ENCODE data around the gene SLMAP. TPM values are rescaled to one million over a fixed set of nuclear protein-coding genes. Genes with fewer than 3 reads are reported as not detected.

Gene SLMAP
- total and polyA plus RNA-seq, 2 of the 4 experiments (the other 2 are of a cell fraction), result 15.5 to 26.5 TPM

DNA sequence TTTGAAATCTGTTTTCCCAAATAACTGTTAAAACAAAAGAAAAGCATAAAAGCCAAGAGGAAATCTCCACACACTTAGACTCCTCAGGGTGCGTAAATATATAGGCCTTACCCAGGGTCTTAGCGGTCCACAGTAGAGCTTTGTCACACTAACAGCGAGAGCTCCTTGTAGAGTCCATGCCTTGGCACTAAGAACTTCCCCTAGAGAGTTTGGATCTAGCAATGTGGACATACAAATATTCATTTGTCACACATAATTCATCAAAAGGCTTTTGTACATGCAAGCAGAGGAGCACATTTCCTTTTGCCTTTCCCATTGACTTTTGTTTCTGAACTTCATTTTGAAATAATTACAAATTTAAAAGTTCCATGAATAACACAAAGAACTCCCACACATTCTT is 11.0 kb upstream of the SLMAP start:
- no CpG with 5 or more reads among the region's 3 CpGs for WGBS, 2 experiments (ENCODE audit: extremely low coverage in 2 of 2, insufficient read length in 1 of 2)
- H3K14ac ChIP-seq (replicated peaks; ENCODE audit: low read depth, low read length), result no peak overlapping the region
- CTCF ChIA-PET, result interaction anchor here (1.1 kb wide), 1 partner anchor 11 kb away, joined by 3 read pairs; the partner anchor contains the start of gene SLMAP

More for the DNA sequence above, 11.0 kb upstream of the SLMAP start:
- no peaks in the 10 kb centered on the region for H4K20me1 ChIP-seq (ENCODE audit: insufficient read depth, low read length)
- no peak overlapping the region for H2BK20ac ChIP-seq (ENCODE audit: low read depth, low read length)
- H3K56ac ChIP-seq (ENCODE audit: extremely low read depth, insufficient read depth, low read length), result no peak overlapping the region
- no peak overlapping the region for H2BK5ac ChIP-seq (ENCODE audit: low read depth, low read length, poor library complexity, severe bottlenecking)
- no peak overlapping the region for H2AK9ac ChIP-seq (replicated peaks; ENCODE audit: low read depth, low read length, poor library complexity)
- H3K18ac ChIP-seq (ENCODE audit: low read depth, low read length), result no peak overlapping the region
- H3K9me1 ChIP-seq (ENCODE audit: insufficient read depth, low read length), result no peaks in the 10 kb centered on the region
- H3K23ac ChIP-seq (ENCODE audit: low read depth, low read length), result no peak overlapping the region
- TF ChIP-seq BHLHE40 (IDR thresholded peaks at IDR 0.05; ENCODE audit: low read depth, low read length) (no peak), CEBPB (IDR thresholded peaks at IDR 0.05; ENCODE audit: low read depth, low read length) (no peak), MAFK (IDR thresholded peaks at IDR 0.05; ENCODE audit: low read depth, low read length) (no peak), FOS (IDR thresholded peaks at IDR 0.05; ENCODE audit: low read depth, low read length) (no peak), RAD21 (IDR thresholded peaks at IDR 0.05; ENCODE audit: low read length) (no peak), SMC3 (IDR thresholded peaks at IDR 0.05; ENCODE audit: low read depth, low read length) (no peak), RFX5 (IDR thresholded peaks at IDR 0.05; ENCODE audit: low read depth, low read length) (no peak), POLR2A (IDR thresholded peaks at IDR 0.05; ENCODE audit: low read depth, low read length) (no peak)
- TF ChIP-seq, protein P1, sequence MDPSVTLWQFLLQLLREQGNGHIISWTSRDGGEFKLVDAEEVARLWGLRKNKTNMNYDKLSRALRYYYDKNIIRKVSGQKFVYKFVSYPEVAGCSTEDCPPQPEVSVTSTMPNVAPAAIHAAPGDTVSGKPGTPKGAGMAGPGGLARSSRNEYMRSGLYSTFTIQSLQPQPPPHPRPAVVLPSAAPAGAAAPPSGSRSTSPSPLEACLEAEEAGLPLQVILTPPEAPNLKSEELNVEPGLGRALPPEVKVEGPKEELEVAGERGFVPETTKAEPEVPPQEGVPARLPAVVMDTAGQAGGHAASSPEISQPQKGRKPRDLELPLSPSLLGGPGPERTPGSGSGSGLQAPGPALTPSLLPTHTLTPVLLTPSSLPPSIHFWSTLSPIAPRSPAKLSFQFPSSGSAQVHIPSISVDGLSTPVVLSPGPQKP (IDR thresholded peaks at IDR 0.05; ENCODE audit: borderline replicate concordance, low read depth, low read length), result no peak
- TF ChIP-seq, protein P2, sequence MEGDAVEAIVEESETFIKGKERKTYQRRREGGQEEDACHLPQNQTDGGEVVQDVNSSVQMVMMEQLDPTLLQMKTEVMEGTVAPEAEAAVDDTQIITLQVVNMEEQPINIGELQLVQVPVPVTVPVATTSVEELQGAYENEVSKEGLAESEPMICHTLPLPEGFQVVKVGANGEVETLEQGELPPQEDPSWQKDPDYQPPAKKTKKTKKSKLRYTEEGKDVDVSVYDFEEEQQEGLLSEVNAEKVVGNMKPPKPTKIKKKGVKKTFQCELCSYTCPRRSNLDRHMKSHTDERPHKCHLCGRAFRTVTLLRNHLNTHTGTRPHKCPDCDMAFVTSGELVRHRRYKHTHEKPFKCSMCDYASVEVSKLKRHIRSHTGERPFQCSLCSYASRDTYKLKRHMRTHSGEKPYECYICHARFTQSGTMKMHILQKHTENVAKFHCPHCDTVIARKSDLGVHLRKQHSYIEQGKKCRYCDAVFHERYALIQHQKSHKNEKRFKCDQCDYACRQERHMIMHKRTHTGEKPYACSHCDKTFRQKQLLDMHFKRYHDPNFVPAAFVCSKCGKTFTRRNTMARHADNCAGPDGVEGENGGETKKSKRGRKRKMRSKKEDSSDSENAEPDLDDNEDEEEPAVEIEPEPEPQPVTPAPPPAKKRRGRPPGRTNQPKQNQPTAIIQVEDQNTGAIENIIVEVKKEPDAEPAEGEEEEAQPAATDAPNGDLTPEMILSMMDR (conservative IDR thresholded peaks at IDR 0.05; ENCODE audit: low read depth, low read length), result no peak
- no peak overlapping the region for H3K27ac ChIP-seq (ENCODE audit: insufficient read depth, low read length)
- dilution Hi-C loops (cut with HindIII; ENCODE audit: low sequenced_read_pairs, unreplicated experiment) (no loop called here), in situ Hi-C loops (cut with MboI; ENCODE audit: low sequenced_read_pairs) (no loop called here), intact Hi-C loops (cut with micrococcal nuclease) (no loop called here)
- POLR2A ChIA-PET (ENCODE audit: unreplicated experiment), result no interaction called here
- no peaks in the 10 kb centered on the region for H3K4me1 ChIP-seq (ENCODE audit: control insufficient read depth, insufficient read depth, low read length)
- no peaks in the 10 kb centered on the region for H3K27me3 ChIP-seq (ENCODE audit: control insufficient read depth, insufficient read depth, low read length)
- H2AK5ac ChIP-seq (ENCODE audit: low read depth, low read length), result no peak overlapping the region
- ATAC-seq (ENCODE audit: low read depth), result no peak
- no peak overlapping the region for H3K4ac ChIP-seq (ENCODE audit: low read depth, low read length)
- no peak overlapping the region for H3K9ac ChIP-seq (ENCODE audit: low read depth, low read length)
- no peak for DNase-seq
- H2AFZ ChIP-seq (replicated peaks; ENCODE audit: low read length, poor library complexity), result no peak overlapping the region
- no peak overlapping the region for H3K4me2 ChIP-seq (ENCODE audit: low read depth, low read length)
- no TSS peak for BruUV-seq (replicated peaks)
- H4K91ac ChIP-seq (ENCODE audit: insufficient read depth, low read depth, low read length), result no peak overlapping the region
- H3K36me3 ChIP-seq (ENCODE audit: control insufficient read depth, insufficient read depth, low read length), result no peaks in the 10 kb centered on the region
- H4K8ac ChIP-seq (ENCODE audit: low read depth in 2 of 2, low read length in 2 of 2), result no peak overlapping the region
- no peaks in the 10 kb centered on the region for H3K79me1 ChIP-seq (ENCODE audit: low read depth in 1 of 2, low read length in 2 of 2)
- H2BK120ac ChIP-seq (ENCODE audit: low read depth, low read length), result no peak overlapping the region
- no peak overlapping the region for H3K4me3 ChIP-seq (ENCODE audit: insufficient read depth, low read depth, low read length)
- no peak overlapping the region for H2BK15ac ChIP-seq (ENCODE audit: low read depth, low read length)
- no peaks in the 10 kb centered on the region for H3K9me3 ChIP-seq (ENCODE audit: control insufficient read depth, insufficient read depth, low read length)
- H4K5ac ChIP-seq (ENCODE audit: low read depth, low read length), result no peak overlapping the region
